K562 treated with DMSO at 1 percent for 48 hours (cell line): ENCODE data around the gene PSG1. TPM values are rescaled to one million over a fixed set of nuclear protein-coding genes. Genes with fewer than 3 reads are reported as not detected.

ENCODE experiments used
- total RNA-seq: library from RNA; unstranded; fragments of 300-600 nt; gene quantifications from 2 replicates; pipeline ENCODE4 v1.2.3, GENCODE V29; 2022; ENCODE audit warnings: low replicate concordance; ENCODE audit errors: extremely low read depth

PSG1 gene
- not detected in 2 replicates for total RNA-seq

GRCh38 chr19:42879613-42880012, at the start of gene PSG1:
TSS of gene PSG1 (minus strand) at chr19:42879713. CDS start at chr19:42879581, 132 bp downstream.

GRCh38 chr19:42917634-42918033, 38.1 kb upstream of the PSG1 start, which contains the start of gene PSG6:
TSS of gene PSG6 (minus strand) at chr19:42917894. CDS start at chr19:42917792, 102 bp downstream.

Other genes with a start within 250 kb of the PSG1 start
- gene PSG3, start 139.2 kb downstream of the PSG1 start, total RNA-seq, result not detected in 2 replicates
- not detected in 2 replicates for gene PSG8, start 114.0 kb downstream of the PSG1 start, total RNA-seq
- not detected in 2 replicates for gene PSG6, start 38.2 kb upstream of the PSG1 start, total RNA-seq
- not detected in 2 replicates for gene PSG7, start 57.5 kb upstream of the PSG1 start, total RNA-seq
- not detected in 2 replicates for gene PSG11, start 146.8 kb upstream of the PSG1 start, total RNA-seq
- gene PSG2, start 203.0 kb upstream of the PSG1 start, total RNA-seq, result not detected in 2 replicates